Measurements from ENCODE around the gene ALDH1B1. TPM values are rescaled to one million over a fixed set of nuclear protein-coding genes. Genes with fewer than 3 reads are reported as not detected.
A peak's percentile ranks its signal among the peaks of the same experiment; 100 is the strongest.

Gene ALDH1B1
- total and polyA plus RNA-seq, 4 donors, result 38.1 to 336 (median 109) TPM

DNA sequence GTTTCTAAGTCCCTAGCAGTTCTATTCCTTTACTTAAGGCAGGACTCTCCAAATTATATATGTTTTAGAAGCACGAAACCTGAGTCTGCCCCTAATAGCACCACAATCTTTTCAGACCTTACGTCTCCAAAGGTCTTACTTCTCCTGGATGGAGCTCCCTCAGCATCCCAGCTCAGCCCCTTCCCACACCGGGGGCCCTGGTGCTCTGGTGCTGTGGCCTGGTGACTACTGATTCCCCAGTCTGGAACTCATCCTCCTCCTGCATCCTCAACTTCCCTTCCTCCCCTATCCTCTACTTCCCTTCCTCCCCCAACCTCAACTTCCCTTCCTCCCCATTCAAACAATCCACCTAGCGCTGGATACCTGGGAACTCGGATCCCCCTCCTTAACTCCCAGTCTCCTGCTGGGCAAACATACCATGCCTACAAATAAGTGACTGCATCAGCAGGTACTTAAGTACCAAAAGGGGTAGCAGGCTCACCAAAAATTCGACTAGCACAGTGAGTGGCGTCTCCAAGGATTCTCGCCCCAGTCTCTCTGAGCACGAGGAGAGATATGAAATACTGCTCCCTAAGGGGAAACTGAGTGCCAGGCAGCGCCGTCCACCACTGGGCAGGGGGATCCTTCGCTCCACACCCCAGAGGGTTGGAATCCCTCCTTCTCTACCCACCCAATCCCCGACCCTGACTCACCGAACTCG lies 30.9 kb downstream of the ALDH1B1 start:
- DNase-seq (no peak), ATAC-seq (ENCODE audit: low FRiP score) (no peak)
- H3K27me3 ChIP-seq (ENCODE audit: control insufficient read depth in 1 of 2, insufficient read depth in 2 of 2, low read length in 1 of 2), result no peaks in the 10 kb centered on the region
- WGBS, 2 donors, result 26 to 27% methylated on average over 15 of the region's 15 CpGs
- H3K36me3 ChIP-seq (ENCODE audit: control insufficient read depth in 1 of 2, insufficient read depth in 2 of 2, low read length in 1 of 2), result no peaks in the 10 kb centered on the region
- intact Hi-C loops (cut with DNase I), result loop anchor here (5.0 to 10.0 kb wide), 3 partner anchors 56 to 519 kb away; partner anchors contain the start of gene SLC25A51 (in 1 of the 2)
- peak overlapping the region; percentile 72 to 75 for H3K4me3 ChIP-seq (ENCODE audit: low read length in 2 of 2)
- H3K9me3 ChIP-seq (ENCODE audit: control insufficient read depth, low read length), result no peaks in the 10 kb centered on the region
- peaks cover 0 to 4% of the 10 kb centered on the region in 2 donors for H3K4me1 ChIP-seq (ENCODE audit: control insufficient read depth in 1 of 2, insufficient read depth in 2 of 2, low read length in 2 of 2)
- H3K27ac ChIP-seq (ENCODE audit: low read depth in 1 of 2, low read length in 2 of 2), result peak overlapping the region in 1 of 2 donors; percentile 52

DNA sequence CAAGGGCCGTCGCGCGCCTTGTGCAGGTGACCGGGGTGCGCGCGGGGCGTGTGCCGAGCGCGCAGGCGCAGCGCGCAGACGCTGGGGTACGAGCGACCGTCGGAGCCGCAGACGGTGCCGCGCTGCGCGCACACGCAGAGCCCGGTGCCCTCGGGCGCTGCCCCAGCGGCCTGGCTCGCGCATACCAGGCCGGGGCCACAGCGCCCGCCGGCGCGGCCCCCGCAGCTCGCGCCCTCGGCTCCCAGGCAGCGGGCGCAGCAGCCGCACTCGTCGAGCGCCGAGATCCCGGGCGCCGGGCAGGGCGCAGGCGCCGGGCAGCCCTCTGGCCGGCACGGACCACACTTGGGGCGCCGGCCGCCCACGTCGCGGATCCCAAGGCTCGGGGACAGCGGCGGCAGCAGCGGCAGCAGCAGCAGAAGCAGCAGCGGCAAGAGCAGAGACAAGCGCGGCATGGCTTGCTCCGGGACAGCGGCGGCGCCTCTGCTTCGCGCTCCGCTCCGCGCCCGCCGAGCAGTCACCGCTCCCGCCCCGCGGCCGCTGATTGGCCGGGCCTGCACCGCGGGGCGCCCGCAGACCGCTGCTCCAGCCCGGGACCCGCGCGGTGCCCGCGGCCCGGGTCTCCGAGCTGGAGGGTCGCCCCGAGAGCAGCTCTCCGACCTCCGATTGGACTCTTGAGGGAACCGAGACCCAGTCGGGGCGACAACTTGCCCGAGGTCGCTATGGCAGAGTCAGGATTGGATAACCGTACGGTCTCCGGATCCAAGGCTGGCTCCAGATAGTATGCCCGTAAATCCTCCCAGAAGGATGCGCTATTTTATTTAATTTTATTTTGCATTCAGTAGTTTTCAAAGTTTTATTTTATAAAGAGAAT lies 31.7 kb downstream of the ALDH1B1 start, which contains the start of gene IGFBPL1:
IGFBPL1 (minus strand) TSS at position 482 of the 871 bp plus-strand sequence; CDS start at position 452, 30 bp downstream.
- no peaks in the 10 kb centered on the region for H3K27me3 ChIP-seq (ENCODE audit: control insufficient read depth in 1 of 2, insufficient read depth in 2 of 2, low read length in 1 of 2)
- H3K27ac ChIP-seq (ENCODE audit: low read depth in 1 of 2, low read length in 2 of 2), result peak within 1 kb of the TSS in 1 of 2 donors; percentile 52
- 1% methylated on average over 88 to 115 of the region's 115 CpGs for WGBS, 2 donors
- H3K9me3 ChIP-seq (ENCODE audit: control insufficient read depth, low read length), result no peaks in the 10 kb centered on the region
- intact Hi-C loops (cut with DNase I), result loop anchor here (5.0 to 10.0 kb wide), 3 partner anchors 57 to 519 kb away; partner anchors contain the start of gene SLC25A51 (in 1 of the 2)
- no peaks in the 10 kb centered on the region for H3K36me3 ChIP-seq (ENCODE audit: control insufficient read depth in 1 of 2, insufficient read depth in 2 of 2, low read length in 1 of 2)
- H3K4me1 ChIP-seq (ENCODE audit: control insufficient read depth in 1 of 2, insufficient read depth in 2 of 2, low read length in 2 of 2), result peaks cover 0 to 4% of the 10 kb centered on the region in 2 donors
- H3K4me3 ChIP-seq (ENCODE audit: low read length in 2 of 2), result peak within 1 kb of the TSS; percentile 72 to 75
- DNase-seq (no peak), ATAC-seq (ENCODE audit: low FRiP score) (peak; percentile 60)

DNA sequence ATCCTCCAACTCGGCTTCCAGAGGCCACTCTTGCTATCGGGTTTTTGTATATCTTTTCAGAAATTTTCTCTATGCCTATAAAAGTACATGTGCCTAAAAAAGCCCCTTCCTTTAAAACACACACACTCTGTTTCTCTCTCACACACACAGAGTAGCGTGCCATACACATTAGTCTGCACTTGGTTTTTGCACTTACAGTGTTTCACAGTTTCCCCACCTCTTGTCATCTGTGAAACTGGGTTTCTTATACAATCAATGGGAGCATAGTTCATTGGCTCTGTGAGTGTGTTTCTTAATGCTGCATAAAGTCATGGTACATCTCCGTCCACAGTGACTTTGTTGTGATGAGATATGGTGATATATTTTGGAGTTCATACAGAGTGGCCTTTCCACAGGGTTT lies 32.4 kb downstream of the ALDH1B1 start:
- H3K27me3 ChIP-seq (ENCODE audit: control insufficient read depth in 1 of 2, insufficient read depth in 2 of 2, low read length in 1 of 2), result no peaks in the 10 kb centered on the region
- 60 to 66% methylated on average over 4 of the region's 4 CpGs for WGBS, 2 donors

DNA sequence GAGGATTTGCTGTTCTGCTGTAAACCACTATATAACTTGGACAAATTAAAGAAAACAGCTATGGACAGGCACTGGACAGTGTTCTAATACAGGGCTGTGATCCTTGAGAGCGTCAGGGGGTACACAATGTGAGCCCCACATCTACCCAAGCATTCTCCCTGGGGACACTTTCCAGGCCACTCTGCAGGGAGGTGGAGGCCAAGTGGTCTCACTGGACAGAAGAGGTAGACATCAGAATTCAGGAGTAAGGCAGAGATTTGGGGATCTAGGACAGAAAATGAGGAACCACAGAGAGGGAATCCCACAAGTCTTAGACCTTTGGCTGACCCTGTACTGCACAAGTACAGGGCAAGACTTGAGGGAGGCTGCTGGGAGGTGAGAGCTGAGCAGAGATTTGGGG lies 35.6 kb downstream of the ALDH1B1 start:
- no peaks in the 10 kb centered on the region for H3K9me3 ChIP-seq (ENCODE audit: control insufficient read depth, low read length)
- H3K36me3 ChIP-seq (ENCODE audit: control insufficient read depth in 1 of 2, insufficient read depth in 2 of 2, low read length in 1 of 2), result no peaks in the 10 kb centered on the region
- intact Hi-C loops (cut with DNase I), result loop anchor here (10.0 kb wide), 2 partner anchors 333 to 523 kb away; partner anchors contain the start of gene SLC25A51 (in 1 of the 2)
- H3K4me3 ChIP-seq (ENCODE audit: low read length in 2 of 2), result no peak overlapping the region
- H3K27me3 ChIP-seq (ENCODE audit: control insufficient read depth in 1 of 2, insufficient read depth in 2 of 2, low read length in 1 of 2), result no peaks in the 10 kb centered on the region
- 90 to 92% methylated on average over 1 of the region's 1 CpG for WGBS, 2 donors
- H3K27ac ChIP-seq (ENCODE audit: low read depth in 1 of 2, low read length in 2 of 2), result no peak overlapping the region
- H3K4me1 ChIP-seq (ENCODE audit: control insufficient read depth in 1 of 2, insufficient read depth in 2 of 2, low read length in 2 of 2), result peaks cover 0 to 4% of the 10 kb centered on the region in 2 donors
- DNase-seq, result no peak
- no peak for ATAC-seq (ENCODE audit: low FRiP score)

More for the DNA sequence above, 32.4 kb downstream of the ALDH1B1 start:
- H3K4me1 ChIP-seq (ENCODE audit: control insufficient read depth in 1 of 2, insufficient read depth in 2 of 2, low read length in 2 of 2), result peaks cover 0 to 4% of the 10 kb centered on the region in 2 donors
- intact Hi-C loops (cut with DNase I), result loop anchor here (5.0 to 10.0 kb wide), 3 partner anchors 58 to 520 kb away; partner anchors contain the start of gene SLC25A51 (in 1 of the 2)
- H3K4me3 ChIP-seq (ENCODE audit: low read length in 2 of 2), result no peak overlapping the region
- ATAC-seq (ENCODE audit: low FRiP score), result no peak
- H3K27ac ChIP-seq (ENCODE audit: low read depth in 1 of 2, low read length in 2 of 2), result no peak overlapping the region
- no peaks in the 10 kb centered on the region for H3K9me3 ChIP-seq (ENCODE audit: control insufficient read depth, low read length)
- DNase-seq, result no peak
- no peaks in the 10 kb centered on the region for H3K36me3 ChIP-seq (ENCODE audit: control insufficient read depth in 1 of 2, insufficient read depth in 2 of 2, low read length in 1 of 2)

- ATAC-seq (ENCODE audit: low FRiP score) (no peak), DNase-seq (no peak)
- 81 to 84% methylated on average over 4 of the region's 4 CpGs for WGBS, 2 donors
- H3K4me3 ChIP-seq (ENCODE audit: low read length in 2 of 2), result no peak overlapping the region
- no peaks in the 10 kb centered on the region for H3K9me3 ChIP-seq (ENCODE audit: control insufficient read depth, low read length)
- intact Hi-C loops (cut with DNase I), result no loop called here
- no peak overlapping the region for H3K27ac ChIP-seq (ENCODE audit: low read depth in 1 of 2, low read length in 2 of 2)
- H3K36me3 ChIP-seq (ENCODE audit: control insufficient read depth in 1 of 2, insufficient read depth in 2 of 2, low read length in 1 of 2), result no peaks in the 10 kb centered on the region
- H3K4me1 ChIP-seq (ENCODE audit: control insufficient read depth in 1 of 2, insufficient read depth in 2 of 2, low read length in 2 of 2), result no peaks in the 10 kb centered on the region
- no peaks in the 10 kb centered on the region for H3K27me3 ChIP-seq (ENCODE audit: control insufficient read depth in 1 of 2, insufficient read depth in 2 of 2, low read length in 1 of 2)
Measured at GRCh38 chr9:38431116-38431515, 38.6 kb downstream of the ALDH1B1 start.

DNA sequence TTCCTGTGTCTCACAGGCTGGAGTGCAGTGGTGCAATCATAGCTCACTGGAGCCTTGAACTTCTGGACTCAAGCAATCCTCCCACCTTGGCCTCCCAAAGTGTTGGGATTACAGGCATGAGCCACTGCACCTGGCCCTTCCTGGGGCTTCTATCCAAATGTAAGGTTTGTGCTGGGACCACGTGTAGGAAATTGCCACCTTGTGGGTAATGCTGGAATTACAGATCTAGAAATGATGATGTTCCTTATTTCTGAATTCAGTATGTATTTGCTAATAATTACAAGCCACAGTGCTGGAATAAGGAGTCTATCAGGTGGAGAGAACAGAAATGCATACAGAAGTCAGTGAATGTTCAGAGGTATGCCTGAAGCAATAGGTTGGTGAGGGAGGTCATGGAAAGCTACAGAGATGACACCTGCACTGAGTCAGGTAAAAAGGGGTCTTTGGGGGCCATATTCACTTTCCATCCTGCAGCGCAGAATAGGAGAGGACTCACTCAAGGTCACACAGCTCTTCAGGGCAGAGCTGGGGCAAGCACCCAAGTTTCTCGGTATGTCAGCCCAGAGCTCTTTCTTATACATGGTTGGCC lies 40.5 kb downstream of the ALDH1B1 start:
- intact Hi-C loops (cut with DNase I), result no loop called here
- ATAC-seq (ENCODE audit: low FRiP score), result no peak
- WGBS, 2 donors, result 19 to 44% methylated on average over 3 of the region's 3 CpGs
- no peaks in the 10 kb centered on the region for H3K4me1 ChIP-seq (ENCODE audit: control insufficient read depth in 1 of 2, insufficient read depth in 2 of 2, low read length in 2 of 2)
- no peaks in the 10 kb centered on the region for H3K36me3 ChIP-seq (ENCODE audit: control insufficient read depth in 1 of 2, insufficient read depth in 2 of 2, low read length in 1 of 2)
- no peak overlapping the region for H3K27ac ChIP-seq (ENCODE audit: low read depth in 1 of 2, low read length in 2 of 2)
- no peaks in the 10 kb centered on the region for H3K9me3 ChIP-seq (ENCODE audit: control insufficient read depth, low read length)
- H3K4me3 ChIP-seq (ENCODE audit: low read length in 2 of 2), result no peak overlapping the region
- H3K27me3 ChIP-seq (ENCODE audit: control insufficient read depth in 1 of 2, insufficient read depth in 2 of 2, low read length in 1 of 2), result no peaks in the 10 kb centered on the region
- no peak for DNase-seq

DNA sequence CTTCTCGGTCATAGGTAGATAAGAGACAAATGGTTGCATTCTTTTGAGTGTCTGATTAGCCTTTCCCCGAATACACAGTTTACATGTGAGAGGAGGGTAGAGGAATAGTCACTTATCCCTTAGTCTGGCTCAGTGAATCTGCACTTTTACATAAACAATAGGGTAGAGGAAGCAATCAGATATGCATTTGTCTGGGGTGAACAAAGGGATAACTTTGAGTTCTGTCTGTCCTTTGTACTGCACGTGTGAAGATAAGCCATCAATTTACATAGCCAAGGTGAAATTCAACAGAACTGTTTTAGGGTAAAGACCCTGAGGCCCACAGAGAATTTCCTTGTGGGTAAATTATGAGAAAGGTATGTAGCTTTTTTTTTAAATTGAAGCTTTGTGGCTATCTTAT lies 41.9 kb downstream of the ALDH1B1 start:
- ATAC-seq (ENCODE audit: low FRiP score) (no peak), DNase-seq (no peak)
- Histone ChIP-seq H3K27ac (ENCODE audit: low read depth in 1 of 2, low read length in 2 of 2) (no peak overlapping the region), H3K4me3 (ENCODE audit: low read length in 2 of 2) (no peak overlapping the region), H3K9me3 (ENCODE audit: control insufficient read depth, low read length) (no peaks in the 10 kb centered on the region), H3K4me1 (ENCODE audit: control insufficient read depth in 1 of 2, insufficient read depth in 2 of 2, low read length in 2 of 2) (no peaks in the 10 kb centered on the region), H3K27me3 (ENCODE audit: control insufficient read depth in 1 of 2, insufficient read depth in 2 of 2, low read length in 1 of 2) (no peaks in the 10 kb centered on the region), H3K36me3 (ENCODE audit: control insufficient read depth in 1 of 2, insufficient read depth in 2 of 2, low read length in 1 of 2) (no peaks in the 10 kb centered on the region)
- intact Hi-C loops (cut with DNase I), result loop anchor here in 1 of 2 donors (2.0 kb wide), 1 partner anchor 64 kb away; no protein-coding TSS in a partner anchor
- 76 to 81% methylated on average over 3 of the region's 3 CpGs for WGBS, 2 donors

DNA sequence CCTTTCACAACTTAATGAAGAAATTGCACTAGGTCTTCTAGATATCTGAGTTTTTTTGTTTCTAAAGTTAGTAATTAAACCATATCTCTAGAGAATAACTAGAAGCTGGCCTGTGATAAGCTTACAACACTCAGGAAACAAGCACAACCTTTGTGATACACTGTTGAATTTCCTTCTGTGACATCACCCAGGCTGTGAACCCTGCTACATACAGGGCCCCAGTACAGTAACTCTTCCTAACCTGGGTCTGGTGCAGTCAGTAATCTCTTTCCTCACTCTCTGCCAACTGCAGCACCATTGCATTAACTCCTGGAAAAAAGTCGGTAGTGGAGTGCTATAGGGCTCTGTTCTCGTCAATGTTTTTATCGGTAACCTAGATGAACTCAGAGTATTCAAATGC lies 42.4 kb downstream of the ALDH1B1 start:
- 87 to 90% methylated on average over 3 of the region's 3 CpGs for WGBS, 2 donors
- intact Hi-C loops (cut with DNase I), result loop anchor here in 1 of 2 donors (2.0 kb wide), 1 partner anchor 64 kb away; no protein-coding TSS in a partner anchor
- no peak overlapping the region for H3K27ac ChIP-seq (ENCODE audit: low read depth in 1 of 2, low read length in 2 of 2)
- no peaks in the 10 kb centered on the region for H3K4me1 ChIP-seq (ENCODE audit: control insufficient read depth in 1 of 2, insufficient read depth in 2 of 2, low read length in 2 of 2)
- DNase-seq, result no peak
- no peaks in the 10 kb centered on the region for H3K9me3 ChIP-seq (ENCODE audit: control insufficient read depth, low read length)
- no peaks in the 10 kb centered on the region for H3K36me3 ChIP-seq (ENCODE audit: control insufficient read depth in 1 of 2, insufficient read depth in 2 of 2, low read length in 1 of 2)
- ATAC-seq (ENCODE audit: low FRiP score), result no peak
- no peaks in the 10 kb centered on the region for H3K27me3 ChIP-seq (ENCODE audit: control insufficient read depth in 1 of 2, insufficient read depth in 2 of 2, low read length in 1 of 2)
- no peak overlapping the region for H3K4me3 ChIP-seq (ENCODE audit: low read length in 2 of 2)
